Endodermal cell (in vitro differentiated cells): ENCODE results near the gene CFAP161. TPM values are rescaled to one million over a fixed set of nuclear protein-coding genes. Genes with fewer than 3 reads are reported as not detected.
"Not testable (repeated sequence)": the region's sequence is repeated elsewhere in the genome, so short reads cannot be mapped to it uniquely, and the experiment has no call there.

Experiments used
- DNase-seq: peaks from one replicate; pipeline ENCODE4 v3.0.0-alpha.2; 2017
- H3K27ac ChIP-seq: 2 replicates; pipeline ENCODE4 v1.5.1; 2013; ENCODE audit warnings: mild to moderate bottlenecking, low read depth, low read length, moderate library complexity
- H3K27me3 ChIP-seq: 2 replicates; pipeline ENCODE4 v1.6.1; 2013; ENCODE audit warnings: mild to moderate bottlenecking, low read length, moderate library complexity; ENCODE audit not compliant: insufficient read depth, control insufficient read depth, poor library complexity, severe bottlenecking
- H3K36me3 ChIP-seq: 2 replicates; pipeline ENCODE4 v1.7.0; 2013; ENCODE audit warnings: mild to moderate bottlenecking, low read length, moderate library complexity; ENCODE audit not compliant: control insufficient read depth, insufficient read depth
- H3K4me1 ChIP-seq: one replicate; pipeline ENCODE4 v1.7.0; 2013; ENCODE audit warnings: low read length; ENCODE audit not compliant: control insufficient read depth, insufficient read depth
- H3K4me3 ChIP-seq: 2 replicates; pipeline ENCODE4 v1.5.1; 2013; ENCODE audit warnings: mild to moderate bottlenecking, low read length, moderate library complexity
- H3K9ac ChIP-seq: 2 replicates; pipeline ENCODE4 v1.6.1; 2013; ENCODE audit warnings: mild to moderate bottlenecking, low read length, moderate library complexity; ENCODE audit not compliant: poor library complexity, severe bottlenecking; ENCODE audit errors: extremely low read depth
- H3K9me3 ChIP-seq: 2 replicates; pipeline ENCODE4 v1.6.1; 2013; ENCODE audit warnings: mild to moderate bottlenecking, low read length, moderate library complexity; ENCODE audit not compliant: control insufficient read depth
- H3K27ac Mint-ChIP-seq: 2 replicates; pipeline ENCODE4 v1.8.0; 2020; ENCODE audit warnings: mixed read lengths
- H3K27me3 Mint-ChIP-seq: 2 replicates; pipeline ENCODE4 v1.8.0; 2021; ENCODE audit warnings: mild to moderate bottlenecking, mixed read lengths; ENCODE audit not compliant: insufficient read depth
- H3K36me3 Mint-ChIP-seq: 2 replicates; pipeline ENCODE4 v1.8.0; 2020; ENCODE audit warnings: low read depth, mixed read lengths
- H3K4me1 Mint-ChIP-seq: 2 replicates; pipeline ENCODE4 v1.8.0; 2020; ENCODE audit warnings: mixed read lengths
- H3K4me3 Mint-ChIP-seq: 2 replicates; pipeline ENCODE4 v1.8.0; 2020; ENCODE audit warnings: mild to moderate bottlenecking, moderate library complexity, mixed read lengths
- H3K9me3 Mint-ChIP-seq: 2 replicates; pipeline ENCODE4 v1.8.0; 2020; ENCODE audit warnings: mild to moderate bottlenecking, mixed read lengths
- WGBS, 2 experiments: methylation state at CpG; one replicate each; pipeline versions ENCODE4 v1.1.5 to v1.1.7; 2013; ENCODE audit warnings: missing lambda C conversion rate in 2 of 2, mixed read lengths in 1 of 2; ENCODE audit not compliant: insufficient coverage in 1 of 2, insufficient read length in 1 of 2; 5-methylcytosine and 5-hydroxymethylcytosine counted together
- total RNA-seq, 2 donors: library from RNA; stranded (reverse); fragmentation: NEBNext Ultra II Directional in 1 of 2; extraction: Animal tissue kit (Norgen Biotek cat#: 25700) in 1 of 2; gene quantifications; 2 replicates in 1 of 2; 3 replicates in 1 of 2; pipeline ENCODE4 v1.2.1, GENCODE V29; 2021
- TF ChIP-seq, protein P1 (sequence below): fragments of 200-600 bp; sonication (generic); conservative IDR thresholded peaks from 2 replicates; pipeline ENCODE4 v1.5.0; 2021; ENCODE audit warnings: antibody characterized with exemption, mild to moderate bottlenecking

Gene CFAP161
- total RNA-seq, 2 donors from 2014 or later, result not detected

DNA sequence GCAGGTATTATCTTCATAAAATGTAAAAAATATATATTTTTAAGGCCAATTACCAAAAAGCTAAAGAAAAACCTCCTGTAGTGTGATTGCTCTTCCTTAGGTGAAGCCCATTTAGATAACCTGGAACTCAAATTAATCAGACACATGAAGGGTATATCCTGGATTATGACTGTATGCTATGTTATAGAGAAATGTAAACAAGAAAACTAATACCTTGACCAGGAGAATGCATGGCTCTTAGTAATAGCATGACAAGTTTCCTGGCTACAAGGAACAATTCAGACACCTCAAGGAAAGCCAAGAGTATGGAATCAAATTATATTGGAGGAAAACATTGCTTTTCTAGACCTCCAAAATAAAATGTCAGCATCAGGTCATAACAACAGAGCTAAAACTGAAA lies 14.0 kb upstream of the CFAP161 start:
- no peaks in the 10 kb centered on the region for H3K4me1 Mint-ChIP-seq
- no peaks in the 10 kb centered on the region for H3K4me1 ChIP-seq
- H3K4me3 Mint-ChIP-seq, result no peak overlapping the region
- H3K27ac ChIP-seq, result no peak overlapping the region
- no peak overlapping the region for H3K4me3 ChIP-seq
- peaks cover 49% of the 10 kb centered on the region for H3K27me3 Mint-ChIP-seq
- no peak overlapping the region for H3K27ac Mint-ChIP-seq
- H3K9me3 Mint-ChIP-seq, result peaks cover 12% of the 10 kb centered on the region
- no peaks in the 10 kb centered on the region for H3K36me3 Mint-ChIP-seq
- no peak overlapping the region for H3K9ac ChIP-seq
- peaks cover 16% of the 10 kb centered on the region for H3K27me3 ChIP-seq
- H3K9me3 ChIP-seq, result peaks cover 10% of the 10 kb centered on the region
- H3K36me3 ChIP-seq, result no peaks in the 10 kb centered on the region
- TF ChIP-seq, protein P1, sequence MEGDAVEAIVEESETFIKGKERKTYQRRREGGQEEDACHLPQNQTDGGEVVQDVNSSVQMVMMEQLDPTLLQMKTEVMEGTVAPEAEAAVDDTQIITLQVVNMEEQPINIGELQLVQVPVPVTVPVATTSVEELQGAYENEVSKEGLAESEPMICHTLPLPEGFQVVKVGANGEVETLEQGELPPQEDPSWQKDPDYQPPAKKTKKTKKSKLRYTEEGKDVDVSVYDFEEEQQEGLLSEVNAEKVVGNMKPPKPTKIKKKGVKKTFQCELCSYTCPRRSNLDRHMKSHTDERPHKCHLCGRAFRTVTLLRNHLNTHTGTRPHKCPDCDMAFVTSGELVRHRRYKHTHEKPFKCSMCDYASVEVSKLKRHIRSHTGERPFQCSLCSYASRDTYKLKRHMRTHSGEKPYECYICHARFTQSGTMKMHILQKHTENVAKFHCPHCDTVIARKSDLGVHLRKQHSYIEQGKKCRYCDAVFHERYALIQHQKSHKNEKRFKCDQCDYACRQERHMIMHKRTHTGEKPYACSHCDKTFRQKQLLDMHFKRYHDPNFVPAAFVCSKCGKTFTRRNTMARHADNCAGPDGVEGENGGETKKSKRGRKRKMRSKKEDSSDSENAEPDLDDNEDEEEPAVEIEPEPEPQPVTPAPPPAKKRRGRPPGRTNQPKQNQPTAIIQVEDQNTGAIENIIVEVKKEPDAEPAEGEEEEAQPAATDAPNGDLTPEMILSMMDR, result no peak
- no peak for DNase-seq

DNA sequence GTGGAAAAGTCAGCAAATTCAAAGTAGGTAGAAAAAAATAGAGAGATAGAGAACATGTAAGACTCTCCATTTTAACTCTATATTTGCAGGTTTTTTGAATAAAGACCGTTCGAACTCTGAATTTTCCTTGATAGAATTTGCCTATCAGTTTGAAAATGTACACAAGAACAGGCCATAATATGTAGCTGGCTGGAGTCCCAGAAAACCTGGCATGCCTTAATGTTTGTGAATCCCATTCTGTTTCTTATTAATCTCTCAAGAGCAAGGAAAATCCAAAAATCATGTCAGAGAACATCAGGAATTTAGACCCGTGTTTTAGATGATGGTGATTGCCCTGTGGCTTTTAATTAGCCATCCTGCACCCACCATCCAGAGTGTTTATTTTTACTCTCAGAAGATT lies 7.2 kb upstream of the CFAP161 start:
- H3K4me3 Mint-ChIP-seq, result no peak overlapping the region
- peaks cover 45% of the 10 kb centered on the region for H3K27me3 Mint-ChIP-seq
- H3K4me1 Mint-ChIP-seq, result no peaks in the 10 kb centered on the region
- Histone ChIP-seq H3K27me3 (peaks cover 7% of the 10 kb centered on the region), H3K36me3 (no peaks in the 10 kb centered on the region), H3K9ac (no peak overlapping the region), H3K4me3 (no peak overlapping the region), H3K4me1 (no peaks in the 10 kb centered on the region), H3K27ac (no peak overlapping the region), H3K9me3 (peaks cover 5% of the 10 kb centered on the region)
- peaks cover 20% of the 10 kb centered on the region for H3K9me3 Mint-ChIP-seq
- WGBS, 2 experiments, result 82 to 92% methylated on average over 3 of the region's 3 CpGs
- no peak overlapping the region for H3K27ac Mint-ChIP-seq
- no peak for DNase-seq
- TF ChIP-seq, protein P1, result no peak
- no peaks in the 10 kb centered on the region for H3K36me3 Mint-ChIP-seq

DNA sequence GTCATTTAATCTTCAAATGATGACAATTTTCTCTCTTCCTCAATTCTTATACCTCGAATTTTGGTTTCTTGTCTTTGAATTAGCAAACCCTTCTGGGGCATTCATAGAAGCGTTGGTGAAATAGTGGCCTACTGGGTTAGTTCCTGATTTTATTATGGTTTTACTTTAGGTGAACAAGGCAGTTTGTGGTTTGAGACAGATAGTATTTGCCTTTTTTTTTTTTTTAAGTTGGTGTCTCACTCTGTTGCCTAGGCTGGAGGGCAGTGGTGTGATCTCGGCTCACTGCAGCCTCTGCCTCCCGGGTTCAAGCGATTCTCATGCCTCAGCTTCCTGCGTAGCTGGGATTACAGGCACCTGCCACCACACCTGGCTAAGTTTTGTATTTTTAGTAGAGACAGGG lies 7.4 kb downstream of the CFAP161 start:
- not testable (repeated sequence) for H3K4me1 Mint-ChIP-seq, H3K27ac ChIP-seq, H3K9me3 ChIP-seq, H3K4me3 Mint-ChIP-seq, H3K4me3 ChIP-seq, H3K4me1 ChIP-seq, H3K9ac ChIP-seq, H3K27ac Mint-ChIP-seq, DNase-seq, H3K9me3 Mint-ChIP-seq, H3K36me3 ChIP-seq, H3K36me3 Mint-ChIP-seq
- 86% methylated on average over 6 of the region's 6 CpGs; no CpG with 5 or more reads in 1 of the 2 experiments for WGBS, 2 experiments
- peaks cover 27% of the 10 kb centered on the region for H3K27me3 Mint-ChIP-seq
- peaks cover 26% of the 10 kb centered on the region for H3K27me3 ChIP-seq

DNA sequence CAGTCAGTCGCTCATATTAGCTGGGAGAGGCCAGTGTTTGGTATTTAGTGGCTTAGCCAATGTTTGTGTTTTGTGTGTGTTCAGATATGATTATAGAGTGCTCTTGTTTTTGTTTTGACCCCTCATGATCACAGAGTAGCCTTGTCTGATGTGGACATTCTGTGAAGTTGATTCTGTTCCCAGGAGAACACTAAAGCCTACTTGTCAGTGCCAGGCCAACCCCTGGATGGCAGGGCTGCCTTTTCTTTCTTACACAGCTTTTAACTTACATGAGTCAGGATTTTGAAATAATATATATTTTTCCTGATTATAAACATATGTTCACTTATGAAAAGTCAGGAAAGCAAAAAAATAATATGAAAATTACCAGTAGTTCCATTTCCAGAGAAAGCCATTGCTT lies 11.9 kb downstream of the CFAP161 start:
- TF ChIP-seq, protein P1, result no peak
- no peak overlapping the region for H3K27ac Mint-ChIP-seq
- no peak for DNase-seq
- H3K4me3 Mint-ChIP-seq, result no peak overlapping the region
- H3K9me3 Mint-ChIP-seq, result no peaks in the 10 kb centered on the region
- peaks cover 5% of the 10 kb centered on the region for H3K4me1 Mint-ChIP-seq
- H3K4me3 ChIP-seq, result no peak overlapping the region
- H3K9ac ChIP-seq, result no peak overlapping the region
- no peaks in the 10 kb centered on the region for H3K27me3 ChIP-seq
- WGBS, 2 experiments, result 88% methylated on average over 1 of the region's 1 CpG; no CpG with 5 or more reads in 1 of the 2 experiments
- no peak overlapping the region for H3K27ac ChIP-seq
- no peaks in the 10 kb centered on the region for H3K36me3 Mint-ChIP-seq
- H3K36me3 ChIP-seq, result no peaks in the 10 kb centered on the region
- H3K4me1 ChIP-seq, result peaks cover 5% of the 10 kb centered on the region
- H3K9me3 ChIP-seq, result no peaks in the 10 kb centered on the region
- peaks cover 3% of the 10 kb centered on the region for H3K27me3 Mint-ChIP-seq
